AG09309 (cell line): Measurements from ENCODE around the gene PPP1R37.

Source experiments
- DNase-seq: peaks from one replicate; pipeline ENCODE4 v3.0.0-alpha.2; 2010; ENCODE audit warnings: low read depth
- H3K4me3 ChIP-seq: 2 replicates; pipeline ENCODE4 v1.5.1; 2011; ENCODE audit warnings: mild to moderate bottlenecking, low read depth, low read length, moderate library complexity; ENCODE audit not compliant: control insufficient read depth
- TF ChIP-seq, protein P1 (sequence below): IDR thresholded peaks from 2 replicates; pipeline ENCODE4 v1.5.1; 2011; ENCODE audit warnings: mild to moderate bottlenecking, low read depth, low read length, inconsistent platforms; ENCODE audit not compliant: insufficient read depth, control insufficient read depth; ENCODE audit errors: missing control alignments

The PPP1R37 gene

DNA sequence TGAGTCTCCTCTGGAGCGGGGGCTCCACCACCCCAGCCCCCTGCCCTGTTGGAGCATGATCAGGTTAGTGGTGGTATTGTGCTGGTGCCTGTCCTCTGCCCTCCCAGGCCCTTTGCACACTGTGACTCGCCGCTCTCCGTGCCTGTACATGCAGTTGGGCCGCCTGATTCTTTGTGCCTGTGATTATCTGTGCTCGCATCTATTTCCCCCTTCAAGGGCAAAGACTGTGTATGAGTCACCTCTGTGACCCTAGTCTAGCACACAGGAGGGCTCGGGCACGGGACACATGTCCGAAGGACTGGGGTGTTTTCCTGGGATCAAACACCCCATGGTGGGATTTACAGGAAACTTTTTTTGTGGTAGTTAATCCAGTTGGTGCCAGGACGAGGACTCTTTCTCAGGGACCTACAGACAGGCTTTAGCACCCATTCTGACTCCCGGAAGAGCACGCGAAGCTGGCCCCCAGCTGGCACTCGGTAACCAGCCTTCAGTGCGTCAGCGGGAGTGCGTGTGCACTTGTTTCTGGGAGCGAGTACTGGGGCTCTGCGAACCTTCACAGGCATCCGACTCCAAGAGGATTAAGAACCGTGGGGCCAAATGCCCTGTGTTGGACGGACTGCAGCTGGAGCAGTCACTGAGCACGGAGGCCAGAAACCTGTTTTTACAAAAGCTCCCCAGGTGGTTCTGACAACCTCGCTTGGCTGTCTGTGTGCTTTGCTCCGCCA, 6.7 kb downstream of the PPP1R37 start:
- H3K4me3 ChIP-seq, result no peak overlapping the region
- no peak for DNase-seq
- TF ChIP-seq, protein P1, sequence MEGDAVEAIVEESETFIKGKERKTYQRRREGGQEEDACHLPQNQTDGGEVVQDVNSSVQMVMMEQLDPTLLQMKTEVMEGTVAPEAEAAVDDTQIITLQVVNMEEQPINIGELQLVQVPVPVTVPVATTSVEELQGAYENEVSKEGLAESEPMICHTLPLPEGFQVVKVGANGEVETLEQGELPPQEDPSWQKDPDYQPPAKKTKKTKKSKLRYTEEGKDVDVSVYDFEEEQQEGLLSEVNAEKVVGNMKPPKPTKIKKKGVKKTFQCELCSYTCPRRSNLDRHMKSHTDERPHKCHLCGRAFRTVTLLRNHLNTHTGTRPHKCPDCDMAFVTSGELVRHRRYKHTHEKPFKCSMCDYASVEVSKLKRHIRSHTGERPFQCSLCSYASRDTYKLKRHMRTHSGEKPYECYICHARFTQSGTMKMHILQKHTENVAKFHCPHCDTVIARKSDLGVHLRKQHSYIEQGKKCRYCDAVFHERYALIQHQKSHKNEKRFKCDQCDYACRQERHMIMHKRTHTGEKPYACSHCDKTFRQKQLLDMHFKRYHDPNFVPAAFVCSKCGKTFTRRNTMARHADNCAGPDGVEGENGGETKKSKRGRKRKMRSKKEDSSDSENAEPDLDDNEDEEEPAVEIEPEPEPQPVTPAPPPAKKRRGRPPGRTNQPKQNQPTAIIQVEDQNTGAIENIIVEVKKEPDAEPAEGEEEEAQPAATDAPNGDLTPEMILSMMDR, result no peak

DNA sequence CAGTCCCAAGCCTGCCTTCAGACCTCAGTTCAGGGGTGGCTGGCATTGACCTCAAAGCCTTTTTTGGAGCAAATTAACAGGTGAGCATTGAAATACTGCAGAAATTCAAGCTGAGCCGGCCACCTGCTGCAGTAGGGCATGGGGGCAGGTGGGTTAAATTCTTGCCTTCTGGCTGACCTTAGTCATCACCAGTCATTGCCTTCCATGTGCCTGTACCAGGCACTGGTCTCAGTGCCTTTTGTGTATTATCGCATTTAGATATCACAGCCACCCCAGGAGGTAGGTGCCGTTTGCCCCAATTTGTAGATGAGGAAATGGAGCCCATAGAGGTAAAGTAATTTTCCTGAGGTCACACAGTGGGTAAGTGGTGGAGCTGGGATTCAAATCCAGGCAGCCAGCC, 7.2 kb downstream of the PPP1R37 start:
- H3K4me3 ChIP-seq, result no peak overlapping the region
- TF ChIP-seq, protein P1, result no peak
- no peak for DNase-seq

DNA sequence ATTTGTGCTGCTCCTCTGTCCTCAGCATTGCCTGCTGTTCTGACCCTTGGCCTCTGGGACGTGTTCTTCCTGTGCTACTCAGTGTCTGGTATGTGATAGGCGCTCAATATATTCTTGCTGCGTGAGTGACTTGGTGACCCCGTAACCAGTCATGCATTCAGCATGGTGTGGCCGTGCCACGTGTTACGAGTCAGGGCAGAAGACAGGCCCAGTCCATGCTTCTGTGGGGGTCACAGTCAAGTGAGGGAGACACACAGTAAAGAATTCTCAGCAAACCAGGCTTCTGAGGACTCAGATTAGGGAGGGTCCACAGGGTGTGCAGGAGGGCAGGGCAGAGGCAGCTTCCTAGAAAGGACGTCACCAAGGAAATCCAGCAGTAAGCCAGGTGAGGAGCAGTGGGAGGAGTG, 7.9 kb downstream of the PPP1R37 start:
- TF ChIP-seq, protein P1, result no peak
- DNase-seq, result no peak
- H3K4me3 ChIP-seq, result no peak overlapping the region

DNA sequence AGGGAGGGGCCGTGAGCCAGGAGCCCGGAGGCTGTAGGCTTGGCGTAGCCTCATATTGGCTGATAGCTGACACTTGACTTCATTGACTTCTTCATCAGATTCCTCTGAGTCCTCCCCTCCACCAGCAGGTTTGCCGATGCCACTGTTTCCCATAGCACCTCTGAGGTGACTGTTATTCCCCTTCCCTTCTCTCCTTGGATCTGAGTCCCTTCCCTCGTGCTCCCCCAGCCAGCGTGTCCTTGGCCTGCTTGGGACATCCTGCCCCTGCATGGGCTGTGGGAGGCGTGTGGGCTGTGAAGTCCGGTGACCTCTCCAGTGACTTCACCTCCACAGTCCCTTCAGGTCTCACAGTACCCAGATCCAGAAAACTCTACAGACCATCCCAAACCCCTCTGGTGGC, 8.8 kb downstream of the PPP1R37 start:
- TF ChIP-seq, protein P1, result no peak
- no peak overlapping the region for H3K4me3 ChIP-seq
- no peak for DNase-seq

DNA sequence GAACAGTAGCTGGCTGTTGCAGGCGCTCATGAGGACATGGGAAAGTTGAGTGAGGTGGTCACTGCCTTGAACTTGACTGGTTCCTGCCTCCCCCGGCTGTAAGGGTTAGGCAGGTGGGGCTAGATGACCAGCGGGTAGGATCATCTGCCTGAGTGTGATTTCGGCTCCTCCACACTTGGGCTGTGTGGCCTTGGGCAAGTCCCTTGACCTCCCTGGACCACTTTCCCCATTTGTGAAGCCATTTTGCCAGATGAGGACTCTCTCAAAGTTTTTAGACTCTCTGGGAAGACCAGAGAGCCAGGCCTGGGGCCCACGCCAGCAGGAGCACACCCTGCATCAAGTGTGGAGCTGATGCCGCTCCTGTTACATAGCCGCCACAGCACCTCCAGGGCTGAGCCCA, 9.5 kb downstream of the PPP1R37 start:
- DNase-seq, result no peak
- TF ChIP-seq, protein P1, result no peak
- no peak overlapping the region for H3K4me3 ChIP-seq

DNA sequence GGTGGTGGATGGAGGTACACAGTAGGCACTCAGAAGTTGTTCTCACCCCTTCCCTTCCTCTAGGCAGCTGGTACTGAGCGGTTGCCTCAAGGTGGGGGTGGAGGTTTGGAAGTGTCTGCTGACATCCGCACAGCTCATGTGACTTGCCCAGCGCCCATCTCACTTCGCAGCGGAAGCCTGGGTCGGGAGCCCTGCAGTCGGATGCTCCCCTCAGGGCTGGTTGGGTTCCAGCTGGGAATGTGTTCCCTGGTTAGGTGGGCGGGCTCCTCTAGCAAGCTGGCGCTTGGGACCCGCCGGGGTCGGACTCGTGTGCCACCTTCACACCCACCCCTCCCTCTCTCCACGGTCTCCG, 10.2 kb downstream of the PPP1R37 start:
- DNase-seq, result no peak
- TF ChIP-seq, protein P1, result no peak
- no peak overlapping the region for H3K4me3 ChIP-seq
